ENCODE results near the gene UNC45A. TPM values are rescaled to one million over a fixed set of nuclear protein-coding genes. Genes with fewer than 3 reads are reported as not detected.

UNC45A gene
- total and polyA plus RNA-seq, 2 of the 8 experiments (the other 6 are each of a cell fraction or from before 2014, with no cell fraction given), result 74.1 to 84.2 TPM

DNA sequence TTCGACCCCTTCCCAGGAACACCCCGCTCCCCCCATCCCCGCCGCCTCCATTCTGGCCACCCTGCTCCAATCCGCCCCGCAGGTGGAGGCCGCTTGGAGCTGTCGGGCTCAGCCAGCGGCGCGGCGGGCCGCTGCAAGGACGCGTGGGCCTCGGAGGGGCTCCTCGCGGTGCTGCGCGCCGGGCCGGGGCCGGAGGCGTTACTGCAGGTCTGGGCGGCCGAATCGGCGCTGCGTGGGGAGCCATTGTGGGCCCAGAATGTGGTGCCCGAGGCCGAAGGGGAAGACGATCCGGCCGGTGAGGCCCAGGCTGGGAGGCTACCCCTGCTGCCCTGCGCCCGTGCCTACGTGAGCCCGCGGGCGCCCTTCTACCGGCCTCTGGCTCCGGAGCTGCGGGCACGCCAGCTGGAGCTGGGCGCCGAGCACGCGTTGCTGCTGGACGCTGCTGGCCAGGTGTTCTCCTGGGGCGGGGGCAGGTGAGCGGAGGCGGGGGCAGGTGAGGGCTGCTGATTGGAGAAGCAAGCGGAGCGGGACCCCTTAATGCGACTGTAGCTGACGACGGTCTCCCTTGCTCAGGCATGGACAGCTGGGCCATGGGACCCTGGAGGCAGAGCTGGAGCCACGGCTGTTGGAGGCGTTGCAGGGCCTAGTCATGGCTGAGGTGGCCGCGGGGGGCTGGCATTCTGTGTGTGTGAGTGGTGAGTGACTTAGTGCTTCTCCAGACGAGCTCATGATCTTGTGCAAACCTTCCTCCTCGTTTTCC is 22.1 kb downstream of the UNC45A start:
- WGBS, 2 experiments (ENCODE audit: extremely low coverage in 1 of 2, insufficient coverage in 1 of 2, insufficient read length in 1 of 2, insufficient replicate concordance in 2 of 2, low coverage in 1 of 2, low lambda C conversion rate in 2 of 2, missing lambda C conversion rate in 1 of 2), result 8% methylated on average over 58 of the region's 63 CpGs; no CpG with 5 or more reads in 1 of the 2 experiments
- H3K9ac ChIP-seq (replicated peaks in 1 of 4; ENCODE audit: extremely low read depth in 1 of 4, low read depth in 3 of 4, low read length in 3 of 4), result peak overlapping the region; percentile 38 to 91 (median 77); a peak in 6 of 7 replicates
- no peak overlapping the region for H3K4ac ChIP-seq (replicated peaks; ENCODE audit: insufficient read length, low read depth, low read length)
- no peak overlapping the region for H2BK20ac ChIP-seq (ENCODE audit: low read length)
- H3K4me3 ChIP-seq (ENCODE audit: extremely low read depth in 1 of 4, insufficient read depth in 2 of 4, low read depth in 3 of 4, low read length in 4 of 4), result peak overlapping the region; percentile 48 to 72 (median 60)
- POLR2A ChIA-PET (ENCODE audit: partially characterized antibody), result interaction anchor here (0.7 to 2.8 kb wide), 17 partner anchors 9 to 690 kb away, joined by 3 to 20 read pairs (median 3); partner anchors contain the start of genes HDDC3 and PRC1
- H3K79me2 ChIP-seq (ENCODE audit: control insufficient read depth in 1 of 2, insufficient read depth in 2 of 2, low read length in 2 of 2), result no peaks in the 10 kb centered on the region
- peak overlapping the region; percentile 51 for H4K91ac ChIP-seq (replicated peaks; ENCODE audit: insufficient read length, low read length)
- H3K18ac ChIP-seq (ENCODE audit: extremely low read depth, low read length), result peak overlapping the region; percentile 25; the same call in 1 of the 2 replicates
- H2BK15ac ChIP-seq (ENCODE audit: low read length), result peak overlapping the region; percentile 29; the same call in 1 of the 2 replicates
- CTCF ChIA-PET (ENCODE audit: partially characterized antibody), result interaction anchor here (0.7 to 19.2 kb wide), 35 partner anchors 9 to 318 kb away, joined by 3 to 306 read pairs (median 5); partner anchors contain the start of genes HDDC3, MAN2A2 and UNC45A
- H2BK5ac ChIP-seq (ENCODE audit: low read depth, low read length), result 0 out of 2 replicates have a peak overlapping the region, but pooled peaks have one; percentile 8
- peaks cover 0 to 30% (median 20%) of the 10 kb centered on the region in 4 experiments for H3K36me3 ChIP-seq (ENCODE audit: control insufficient read depth in 2 of 4, insufficient read depth in 4 of 4, low read length in 3 of 4)
- no peak overlapping the region; the same call in 1 of the 2 replicates for H3K27ac ChIP-seq (ENCODE audit: low read depth, low read length)
- no peaks in the 10 kb centered on the region for H3K9me3 ChIP-seq (ENCODE audit: insufficient read depth in 2 of 2, low read depth in 1 of 2, low read length in 1 of 2)
- peak overlapping the region; percentile 33 for H3K56ac ChIP-seq (replicated peaks; ENCODE audit: insufficient read length, low read depth, low read length)
- peak in 1 of 2 experiments; percentile 74 for DNase-seq (ENCODE audit: low read depth in 1 of 2, low spot score in 2 of 2)
- peak overlapping the region; percentile 89 for H4K8ac ChIP-seq (ENCODE audit: extremely low read depth, insufficient read depth, low read length)
- H3K4me1 ChIP-seq (replicated peaks in 1 of 4; ENCODE audit: control insufficient read depth in 3 of 4, insufficient read depth in 4 of 4, low read length in 3 of 4), result peaks cover 0 to 15% (median 8%) of the 10 kb centered on the region in 4 experiments; a peak in 6 of 7 replicates
- H2AK5ac ChIP-seq (ENCODE audit: low read depth, low read length), result no peak overlapping the region
- no peak overlapping the region for H3K14ac ChIP-seq (ENCODE audit: insufficient read length)
- no peak overlapping the region for H2BK120ac ChIP-seq (replicated peaks; ENCODE audit: low read depth, low read length)
- H3K23me2 ChIP-seq (ENCODE audit: low read depth, low read length), result peaks cover 14% of the 10 kb centered on the region; the same call in 1 of the 2 replicates
- H2BK12ac ChIP-seq (ENCODE audit: low read depth, low read length), result peak overlapping the region; percentile 50; the same call in 1 of the 2 replicates
- H3K27me3 ChIP-seq (replicated peaks in 1 of 4; ENCODE audit: control insufficient read depth in 3 of 4, extremely low read depth in 1 of 4, insufficient read depth in 3 of 4, low read length in 3 of 4), result no peaks in the 10 kb centered on the region
- peaks cover 1 to 9% of the 10 kb centered on the region in 2 experiments for H4K20me1 ChIP-seq (replicated peaks in 1 of 2; ENCODE audit: control insufficient read depth in 1 of 2, insufficient read depth in 2 of 2, low read length in 2 of 2)
- H4K5ac ChIP-seq (ENCODE audit: insufficient read length, low read depth, low read length), result peak overlapping the region; percentile 46
- peak overlapping the region; percentile 82 to 98 for H3K4me2 ChIP-seq (ENCODE audit: insufficient read depth in 1 of 2, low read depth in 2 of 2, low read length in 2 of 2)
- H2AFZ ChIP-seq (ENCODE audit: low read length), result 0 out of 2 replicates have a peak overlapping the region, but pooled peaks have one; percentile 16
- H3K23ac ChIP-seq (ENCODE audit: insufficient read length), result no peak overlapping the region
- H3K79me1 ChIP-seq (ENCODE audit: low read depth, low read length), result peaks cover 3% of the 10 kb centered on the region; the same call in 1 of the 2 replicates
- FAIRE-seq, result no peak
- TF ChIP-seq POU5F1 (IDR thresholded peaks at IDR 0.05; ENCODE audit: low read depth, low read length) (no peak), BRCA1 (IDR thresholded peaks at IDR 0.05; ENCODE audit: low read depth, low read length) (no peak), CHD2 (IDR thresholded peaks at IDR 0.05; ENCODE audit: low read length) (no peak), MAX (IDR thresholded peaks at IDR 0.05) (peak; percentile 89), SIN3A (conservative IDR thresholded peaks at IDR 0.05 in 1 of 2, IDR thresholded peaks at IDR 0.05 in 1 of 2; ENCODE audit: low read depth in 1 of 2, low read length in 2 of 2) (0 out of 4 replicates have a peak, but pooled peaks of 1 of the 2 experiments have one; percentile 41), YY1 (IDR thresholded peaks at IDR 0.05; ENCODE audit: low read depth, low read length) (no peak), ZNF274 (IDR thresholded peaks at IDR 0.05; ENCODE audit: borderline replicate concordance, extremely low read depth, low read length) (no peak), BACH1 (IDR thresholded peaks at IDR 0.05; ENCODE audit: low read length) (no peak), ATF3 (IDR thresholded peaks at IDR 0.05; ENCODE audit: insufficient read depth, low read depth, low read length) (no peak), CEBPB (IDR thresholded peaks at IDR 0.05; ENCODE audit: low read depth, low read length) (no peak), TBP (IDR thresholded peaks at IDR 0.05; ENCODE audit: low read depth, low read length) (no peak)
